DMS 273 treated with DMSO at 0.1 percent for 48 hours (cell line): ENCODE measurements around the gene PANX3.

ENCODE experiments used
- DNase-seq: peaks from one replicate; lab custom pipeline; 2025; lab: John Stamatoyannopoulos, UW

Gene PANX3

DNA sequence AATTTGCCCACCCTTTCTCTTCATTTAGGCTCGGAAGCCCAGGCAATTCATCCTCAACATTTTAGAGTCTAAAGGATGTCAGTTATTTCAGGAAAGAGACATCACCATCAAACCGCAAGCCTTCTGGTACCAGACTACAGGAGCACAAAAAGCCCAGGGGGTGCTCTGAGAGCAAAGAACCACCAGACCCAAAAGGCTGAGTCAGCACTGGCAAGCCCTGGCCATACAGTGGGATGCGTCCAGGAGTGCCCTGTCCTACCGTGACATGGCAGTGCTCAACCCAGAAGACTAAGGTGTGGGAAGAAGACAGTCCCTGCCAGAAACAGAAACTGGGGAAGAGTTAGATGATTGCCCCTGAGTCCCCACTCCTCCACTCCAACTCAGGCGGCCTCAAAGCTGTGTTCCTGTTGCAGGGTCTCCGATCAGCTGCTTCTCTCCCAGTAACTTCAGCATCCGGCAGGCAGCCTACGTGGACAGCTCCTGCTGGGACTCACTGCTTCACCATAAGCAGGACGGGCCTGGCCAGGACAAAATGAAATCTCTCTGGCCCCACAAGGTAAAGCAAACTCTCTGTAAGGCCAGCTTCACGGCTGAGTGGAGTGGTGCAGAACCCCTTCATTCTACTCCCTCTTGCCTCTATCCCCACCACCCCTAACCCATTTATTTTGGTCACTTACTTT is 1.5 kb downstream of the PANX3 start:
- DNase-seq, result no peak

DNA sequence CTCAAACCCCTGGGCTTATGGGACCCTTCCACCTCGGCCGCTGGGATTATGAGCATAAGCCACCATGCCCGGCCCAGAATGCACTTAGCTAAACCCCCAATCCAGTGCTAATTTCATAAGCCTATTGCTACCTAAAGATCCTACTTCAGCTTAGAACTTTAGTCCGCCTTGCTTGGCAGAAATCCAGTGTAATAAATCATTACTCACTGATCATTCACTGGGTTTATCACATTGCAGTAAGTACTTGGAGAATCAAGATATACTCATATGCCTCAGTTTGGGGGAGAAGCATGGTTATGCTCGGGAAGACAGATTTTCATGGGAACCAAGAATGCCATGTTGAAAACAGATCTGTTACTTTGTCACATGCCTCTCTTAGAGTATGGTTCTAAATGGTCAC is 7.6 kb downstream of the PANX3 start:
- DNase-seq, result no peak

GRCh38 chr11:124622531-124623451 is 11.6 kb downstream of the PANX3 start, which contains the start of gene TBRG1:
Gene TBRG1 (plus strand): TSS chr11:124622864. CDS start chr11:124623084, 220 bp downstream.
- peak; percentile 68 for DNase-seq

DNA sequence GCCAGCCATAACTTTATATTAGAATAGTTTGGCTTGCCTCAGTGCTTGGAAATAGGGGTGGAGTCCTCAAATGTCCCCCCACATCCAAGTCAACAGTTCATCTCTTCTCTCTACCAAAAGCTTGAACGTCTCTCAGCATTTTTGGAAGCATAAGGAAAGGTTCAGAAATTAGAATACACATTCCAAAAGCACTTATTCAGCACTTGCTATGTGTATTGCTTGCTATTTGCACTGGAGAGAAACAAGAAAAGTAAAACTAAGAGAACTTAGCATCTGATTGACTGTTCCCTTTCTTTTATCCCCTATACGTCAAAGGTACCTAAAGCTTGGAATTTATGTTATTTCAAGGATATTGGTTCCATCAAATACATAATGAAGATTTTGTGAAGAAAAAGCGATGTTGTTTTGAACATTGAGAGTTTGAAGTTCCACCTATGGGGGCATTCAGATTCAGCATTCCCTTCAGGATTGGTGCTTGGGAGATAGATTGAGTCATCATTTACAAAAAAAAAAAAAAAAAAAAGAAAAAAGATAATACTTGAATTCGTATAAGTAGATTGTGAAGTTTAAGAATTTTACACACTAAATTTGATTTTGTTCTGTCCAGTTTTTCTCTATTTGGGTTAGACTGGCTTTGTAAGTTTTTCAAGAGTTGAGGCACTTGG is 12.8 kb downstream of the PANX3 start:
- DNase-seq, result no peak

DNA sequence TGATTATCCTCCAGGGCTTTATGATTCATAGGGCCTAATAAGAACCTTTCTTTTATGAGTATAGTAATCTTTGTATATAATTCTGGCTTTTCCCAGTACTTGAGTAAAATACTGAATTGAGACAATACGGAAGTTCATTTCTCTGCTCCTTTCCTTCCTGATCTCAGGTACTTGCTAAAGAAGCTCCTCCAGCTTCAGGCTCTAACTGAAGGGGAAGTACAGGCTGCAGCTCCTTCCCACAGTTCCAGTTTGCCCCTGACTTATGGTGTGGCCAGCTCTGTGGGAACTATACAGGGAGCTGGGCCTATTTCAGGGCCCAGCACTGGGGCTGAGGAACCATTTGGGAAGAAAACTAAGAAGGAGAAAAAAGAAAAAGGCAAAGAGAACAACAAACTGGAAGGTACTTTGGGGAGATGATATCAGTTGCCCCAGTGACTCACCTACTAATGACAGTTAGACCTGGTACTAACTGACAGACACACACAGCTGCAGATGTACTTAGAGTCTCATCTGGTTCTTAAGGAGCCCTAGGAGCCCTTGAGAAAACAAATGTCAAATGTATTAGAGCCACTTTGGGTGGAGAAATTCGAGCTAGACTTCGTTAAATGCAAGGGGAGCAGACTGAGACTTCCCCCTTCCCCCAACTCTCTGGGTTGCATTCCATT is 14.4 kb downstream of the PANX3 start:
- no peak for DNase-seq

DNA sequence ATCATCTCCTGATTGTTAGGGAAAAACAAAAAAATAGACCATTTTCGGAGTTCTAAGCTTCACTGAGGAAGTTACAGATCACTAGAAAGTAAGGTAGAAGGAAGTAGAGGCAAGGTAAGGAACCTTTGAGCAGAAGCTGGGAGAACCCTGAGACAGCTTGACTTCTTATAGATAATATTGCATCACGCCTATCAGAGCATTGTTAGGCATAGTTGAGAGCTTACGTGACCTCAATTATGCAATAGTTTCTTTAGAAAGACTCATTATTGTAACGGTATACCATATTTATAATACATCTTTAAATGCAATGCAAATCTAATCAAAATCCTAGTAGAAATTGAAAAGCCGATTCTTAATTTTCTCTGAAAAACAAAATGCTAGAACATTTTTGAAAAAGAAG is 16.3 kb downstream of the PANX3 start:
- no peak for DNase-seq

- DNase-seq, result no peak
Observed at GRCh38 chr11:124629961-124630360, 18.7 kb downstream of the PANX3 start.

- DNase-seq, result no peak
Observed at GRCh38 chr11:124633355-124633754, 22.1 kb downstream of the PANX3 start.

DNA sequence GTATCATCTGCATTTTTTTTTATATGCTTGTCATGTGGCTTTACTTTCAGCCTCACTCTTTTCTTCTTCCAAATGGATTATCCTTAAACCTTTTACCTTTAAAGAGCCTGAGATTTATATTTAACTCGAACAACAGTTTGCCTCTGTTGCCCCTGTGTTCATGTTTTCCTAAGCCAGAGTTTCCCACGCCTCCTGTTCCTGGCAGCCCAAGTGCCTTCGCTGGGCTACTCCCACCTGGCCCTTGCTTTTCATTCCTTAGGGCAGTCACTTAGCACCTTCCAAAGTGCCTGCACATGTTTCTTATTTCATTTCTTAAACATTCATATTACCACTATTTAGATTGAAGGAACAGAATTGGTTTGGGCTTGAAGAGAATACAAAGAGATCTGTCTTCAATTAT is 24.7 kb downstream of the PANX3 start:
- no peak for DNase-seq

GRCh38 chr11:124638500-124638899 is 27.3 kb downstream of the PANX3 start:
- no peak for DNase-seq

DNA sequence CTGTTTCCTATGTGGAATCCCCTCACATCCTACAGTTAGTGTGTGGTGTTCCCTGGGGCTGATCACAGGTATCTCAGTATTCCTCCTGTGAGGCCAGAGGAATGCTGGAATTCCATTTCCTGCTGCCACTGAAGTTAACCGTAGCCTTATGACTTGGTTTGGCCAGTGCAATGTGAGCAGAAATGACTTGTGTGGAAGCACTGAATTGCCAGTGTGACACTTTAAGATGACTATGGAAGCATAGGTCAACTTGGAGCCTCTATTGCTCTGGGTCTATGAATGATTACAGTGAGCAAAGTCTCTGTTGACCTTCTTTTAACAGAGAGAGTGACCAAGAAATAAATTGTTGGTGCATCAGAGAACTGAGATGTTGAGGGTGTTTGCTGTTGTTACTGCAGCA is 28.0 kb downstream of the PANX3 start:
- no peak for DNase-seq

DNA sequence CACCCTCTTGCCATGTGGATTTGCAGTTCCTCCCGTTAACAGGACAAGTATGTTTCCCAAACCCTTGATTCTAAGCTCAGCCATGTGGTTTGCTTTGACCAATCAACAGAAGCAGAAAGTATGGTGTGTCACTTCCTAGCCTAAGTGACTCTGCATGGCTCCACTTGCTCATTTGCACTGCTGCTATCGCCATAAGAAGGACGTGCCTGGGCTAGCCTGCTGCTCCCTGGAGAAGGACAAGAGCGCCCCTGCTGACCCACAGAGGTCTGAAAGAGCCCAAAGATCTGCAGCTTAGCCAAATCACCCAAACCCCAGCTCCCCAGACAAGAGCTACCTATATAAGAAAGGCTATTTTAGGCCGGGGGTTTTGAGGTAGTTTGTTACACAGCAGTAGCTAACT is 29.4 kb downstream of the PANX3 start:
- DNase-seq, result no peak

- DNase-seq, result no peak
Observed at GRCh38 chr11:124642628-124643027, 31.4 kb downstream of the PANX3 start.

DNA sequence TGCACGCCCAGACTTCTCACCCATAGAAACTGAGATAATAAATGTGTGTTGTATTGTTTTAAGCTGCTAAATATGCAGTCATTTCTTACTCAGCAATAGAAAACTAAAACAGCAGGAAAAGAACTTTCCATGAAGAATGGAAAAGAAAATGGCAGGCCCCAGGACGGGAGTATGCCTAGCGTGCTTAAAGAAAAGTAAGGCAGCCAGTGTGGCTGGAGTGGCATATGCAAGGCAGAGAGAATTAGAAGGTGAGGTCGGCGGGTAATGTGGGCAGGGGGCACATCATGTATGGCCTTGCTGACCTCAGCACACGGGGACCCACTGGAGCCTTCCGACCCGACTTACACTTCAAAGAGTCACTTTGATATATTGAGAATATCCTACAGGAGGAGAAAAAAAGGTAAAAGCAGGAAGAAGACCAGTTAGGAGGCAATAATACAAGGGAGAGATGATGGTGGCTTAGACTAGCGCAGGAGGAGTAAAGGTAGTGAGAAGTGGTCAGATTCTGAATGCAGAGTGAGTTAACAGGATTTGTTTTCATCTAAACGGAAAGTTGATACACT is 31.9 kb downstream of the PANX3 start:
- no peak for DNase-seq

GRCh38 chr11:124643605-124644425 is 32.6 kb downstream of the PANX3 start:
- no peak for DNase-seq

DNA sequence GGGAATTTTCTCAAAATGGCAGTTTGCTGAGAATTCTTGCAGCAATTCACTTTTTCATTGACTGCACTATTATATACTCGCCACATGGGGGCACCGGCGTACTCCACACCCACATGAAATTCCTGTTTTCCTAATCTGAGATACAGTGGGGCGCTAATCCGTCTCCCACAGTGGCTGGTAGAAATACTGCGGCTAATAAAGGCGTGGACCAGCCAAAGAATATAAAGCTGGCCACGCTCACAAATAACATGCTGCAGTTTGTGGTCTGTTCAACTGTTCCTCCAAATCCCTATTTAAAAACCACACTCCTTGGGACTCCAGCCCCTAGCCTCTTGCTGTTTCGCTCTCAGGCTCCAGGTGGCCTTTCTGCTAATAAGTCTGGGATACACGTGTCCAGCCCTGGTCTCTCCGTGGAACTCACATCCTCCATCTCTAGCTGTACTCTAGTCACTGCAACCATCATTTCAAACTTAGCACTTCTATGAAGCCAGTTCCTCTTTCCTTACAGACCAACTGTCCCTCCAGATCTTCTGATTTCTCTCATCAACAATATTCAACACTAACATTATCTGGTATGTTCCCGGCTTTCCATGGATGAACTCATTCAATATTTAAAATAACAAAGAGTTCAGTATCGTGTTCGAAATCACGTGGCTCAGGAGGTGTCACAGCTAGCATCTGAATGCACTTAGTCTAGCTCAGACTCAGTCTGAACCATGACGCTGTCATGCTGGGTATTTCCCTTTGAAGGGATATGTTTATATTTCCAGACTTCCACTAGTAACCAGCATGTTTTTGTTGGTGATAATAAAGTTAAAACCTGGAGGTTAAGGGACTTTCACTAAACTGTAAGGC is 33.4 kb downstream of the PANX3 start:
- DNase-seq, result peak; percentile 55

- no peak for DNase-seq
Observed at GRCh38 chr11:124646148-124646547, 34.9 kb downstream of the PANX3 start.

GRCh38 chr11:124648610-124649009 is 37.4 kb downstream of the PANX3 start:
- no peak for DNase-seq

GRCh38 chr11:124656774-124657630 is 45.8 kb downstream of the PANX3 start:
- DNase-seq, result peak; percentile 39
